HG02642 (cell line): Measurements from ENCODE around the gene ZNF398.
"Not testable (repeated sequence)": the region's sequence is repeated elsewhere in the genome, so short reads cannot be mapped to it uniquely, and the experiment has no call there.

Experiments
- ATAC-seq: cut with Tn5 transposase; IDR thresholded peaks from one replicate; pipeline ENCODE4 v1.9.1; 2021; ENCODE audit warnings: mild to moderate bottlenecking; ENCODE audit not compliant: unreplicated experiment, poor library complexity

ZNF398 gene

DNA sequence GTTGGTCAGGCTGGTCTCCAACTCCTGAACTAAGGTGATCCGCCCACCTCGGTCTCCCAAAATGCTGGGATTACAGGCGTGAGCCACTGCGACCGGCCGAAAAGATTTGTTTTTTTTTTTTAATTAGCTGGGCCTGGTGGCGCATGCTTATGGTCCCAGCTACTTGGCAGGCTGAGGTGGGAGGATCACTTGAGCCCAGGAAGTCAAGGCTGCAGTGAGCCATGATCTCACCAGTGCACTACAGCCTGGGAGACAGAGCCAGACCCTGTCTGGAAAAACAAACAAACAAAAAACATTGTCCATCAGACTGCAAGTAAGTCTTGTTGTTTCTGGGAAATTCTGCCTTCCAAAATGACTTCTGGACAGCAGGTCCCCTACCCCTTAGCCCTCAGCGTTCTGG lies 75.9 kb downstream of the ZNF398 start:
- no peak for ATAC-seq

DNA sequence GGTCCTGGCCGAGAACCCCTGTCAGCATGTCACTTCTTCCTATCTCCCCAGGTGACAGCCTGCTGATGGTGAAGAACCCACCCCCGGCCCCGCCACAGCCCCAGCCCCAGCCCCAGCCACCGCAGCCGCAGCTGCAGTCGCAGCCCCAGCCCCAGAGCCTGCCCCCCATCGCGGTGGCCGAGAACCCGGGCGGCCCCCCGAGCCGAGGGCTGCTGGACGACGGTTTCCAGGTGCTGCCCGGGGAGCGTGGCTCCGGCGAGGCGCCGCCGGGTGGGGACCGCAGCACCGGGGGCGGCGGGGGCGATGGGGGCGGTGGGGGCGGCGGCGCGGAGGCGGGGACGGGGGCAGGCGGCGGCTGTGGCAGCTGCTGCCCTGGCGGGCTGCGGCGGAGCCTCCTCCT lies 76.5 kb downstream of the ZNF398 start:
- ATAC-seq: no peak

DNA sequence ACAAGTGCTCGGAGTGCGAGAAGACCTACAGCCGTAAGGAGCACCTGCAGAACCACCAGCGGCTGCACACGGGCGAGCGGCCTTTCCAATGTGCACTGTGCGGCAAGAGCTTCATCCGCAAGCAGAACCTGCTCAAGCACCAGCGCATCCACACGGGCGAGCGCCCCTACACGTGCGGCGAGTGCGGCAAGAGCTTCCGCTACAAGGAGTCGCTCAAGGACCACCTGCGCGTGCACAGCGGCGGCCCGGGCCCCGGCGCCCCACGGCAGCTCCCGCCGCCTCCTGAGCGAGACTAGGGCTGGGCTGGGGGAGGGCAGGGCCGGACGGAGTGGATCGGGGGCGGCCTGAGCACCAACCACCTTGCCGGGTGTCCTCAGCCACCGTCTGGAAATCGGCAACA lies 77.1 kb downstream of the ZNF398 start:
- no peak for ATAC-seq

DNA sequence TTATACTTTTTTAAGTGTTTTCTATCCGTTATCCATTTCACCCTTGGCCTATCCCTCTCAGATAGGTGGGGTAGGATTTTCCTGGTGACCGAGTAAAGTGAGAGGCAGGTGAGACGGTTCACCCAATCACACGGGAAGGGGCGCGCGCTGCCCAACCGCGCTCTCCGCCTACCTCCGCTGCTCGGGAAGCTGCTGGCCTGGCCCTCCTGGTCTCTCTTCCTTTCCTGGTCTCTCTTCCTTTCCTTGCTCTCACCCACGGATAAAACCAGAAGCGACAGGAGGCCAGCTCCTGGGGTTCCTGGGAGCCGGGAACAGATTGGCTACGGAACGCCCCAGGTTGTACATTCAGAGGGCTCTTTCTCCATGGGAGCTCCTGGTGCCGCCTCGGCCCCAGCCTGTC lies 77.9 kb downstream of the ZNF398 start:
- no peak for ATAC-seq

DNA sequence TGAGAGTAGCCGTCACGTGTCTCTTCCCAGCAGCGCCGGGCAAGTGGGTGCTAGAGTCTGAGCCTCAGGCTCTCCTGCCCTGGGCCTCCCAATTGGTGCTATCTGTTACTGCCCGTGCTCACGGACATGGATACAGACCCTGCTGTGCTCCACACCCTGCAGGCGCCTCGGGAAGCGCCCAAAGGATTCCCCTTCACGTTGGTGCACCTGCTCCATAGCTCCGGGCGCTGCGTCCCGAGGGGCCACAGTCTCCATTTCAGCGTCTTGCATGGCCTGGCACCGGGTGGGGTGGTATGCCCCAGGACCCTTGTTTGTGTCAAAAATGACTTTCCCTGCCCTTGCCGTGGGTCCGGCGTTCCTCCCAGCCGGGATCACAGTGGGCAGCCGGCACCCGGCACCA lies 78.4 kb downstream of the ZNF398 start:
- no peak for ATAC-seq

DNA sequence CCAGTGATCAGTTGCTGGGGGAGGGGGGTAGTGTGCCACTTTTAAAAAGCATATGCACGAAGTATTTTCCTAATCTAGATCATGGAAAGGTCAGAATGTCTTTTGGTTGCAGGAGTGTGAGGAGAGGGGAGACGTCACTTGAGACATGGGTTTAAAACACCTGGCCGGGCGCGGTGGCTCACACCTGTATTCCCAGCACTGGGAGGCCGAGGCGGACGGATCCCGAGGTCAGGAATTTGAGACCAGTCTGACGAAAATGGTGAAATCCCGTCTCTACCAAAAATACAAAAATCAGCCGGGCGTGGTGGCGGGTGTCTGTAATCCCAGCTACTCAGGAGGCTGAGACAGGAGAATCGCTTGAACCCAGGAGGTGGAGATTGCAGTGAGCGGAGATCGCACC lies 79.1 kb downstream of the ZNF398 start:
- not testable (repeated sequence) for ATAC-seq

DNA sequence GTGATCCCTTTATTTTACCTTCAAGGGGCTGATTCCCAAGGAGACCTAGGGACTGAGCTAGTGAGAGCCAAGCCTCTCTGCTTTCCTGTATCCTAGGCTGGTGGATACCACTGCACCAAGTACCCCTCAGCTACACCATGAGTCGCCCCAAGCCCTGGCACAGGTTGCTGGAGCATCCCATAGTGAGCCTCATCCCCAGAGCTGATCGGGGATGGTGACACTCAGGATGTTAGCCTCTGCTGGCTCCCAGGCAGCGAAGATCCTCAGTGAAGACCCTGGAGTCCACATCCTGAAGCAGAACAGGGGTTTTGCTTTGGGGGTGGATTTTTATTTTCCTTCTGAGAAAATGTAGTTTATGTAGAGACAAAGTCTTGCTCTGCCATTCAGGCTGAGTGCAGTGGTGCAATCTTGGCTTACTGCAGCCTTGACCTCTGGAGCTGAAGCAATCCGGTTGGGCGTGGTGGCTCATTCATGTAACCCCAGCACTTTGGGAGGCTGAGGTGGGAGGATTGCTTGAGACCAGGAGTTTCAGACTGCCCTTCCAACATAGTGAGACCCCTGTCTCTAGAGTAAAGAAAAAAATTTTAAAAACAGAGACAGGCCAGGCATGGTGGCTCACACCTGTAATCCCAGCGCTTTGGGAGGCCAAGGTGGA lies 79.7 kb downstream of the ZNF398 start:
- no peak for ATAC-seq

DNA sequence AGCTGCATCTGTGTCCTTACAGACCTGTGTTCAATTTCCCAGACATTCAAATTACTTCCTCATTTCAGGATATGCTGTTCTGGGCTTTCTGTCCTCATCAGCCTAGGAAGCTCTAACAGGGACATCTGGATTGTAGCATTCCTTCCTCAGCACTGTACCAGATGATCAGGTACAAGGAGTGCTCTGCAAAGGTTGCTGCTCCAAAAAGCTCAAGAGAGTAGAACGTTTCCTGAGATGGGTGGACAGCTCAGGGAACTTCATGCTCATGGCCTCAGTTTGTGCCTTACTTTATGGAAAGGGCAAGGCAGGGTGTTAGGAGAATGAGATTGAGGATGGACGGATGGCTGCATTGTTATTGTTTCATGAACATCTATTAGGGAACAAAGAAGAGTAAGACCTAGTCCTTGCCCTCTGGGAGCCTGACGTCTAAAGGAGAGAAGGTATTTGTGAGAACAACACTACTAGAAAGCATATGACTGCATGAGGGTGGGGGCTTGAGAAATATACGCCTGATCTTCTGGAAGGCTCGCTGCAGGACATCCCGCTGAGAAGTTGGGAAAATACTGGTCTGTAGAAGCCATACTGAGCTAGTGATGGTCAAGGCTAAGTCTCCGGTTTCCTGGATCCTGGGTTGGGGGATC lies 81.7 kb downstream of the ZNF398 start:
- no peak for ATAC-seq

DNA sequence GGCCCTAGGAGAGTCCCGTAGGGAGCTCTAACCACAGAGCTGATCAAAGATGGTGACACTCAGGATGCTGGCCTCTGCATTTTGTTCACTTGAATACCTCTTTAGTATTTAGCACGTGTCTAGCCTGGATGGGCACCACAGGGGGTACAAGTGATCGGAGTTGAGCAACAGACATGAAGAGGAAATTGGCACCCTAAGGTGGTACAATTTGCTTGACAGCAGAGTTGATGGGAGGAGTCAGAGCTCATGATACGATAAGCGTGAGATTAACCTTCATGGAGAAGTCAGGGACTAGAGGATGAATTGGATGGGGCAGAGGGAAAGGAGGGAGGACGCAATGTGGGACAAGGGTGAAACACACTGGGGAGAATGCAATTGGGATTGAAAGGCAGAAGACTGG lies 82.3 kb downstream of the ZNF398 start:
- ATAC-seq: no peak

DNA sequence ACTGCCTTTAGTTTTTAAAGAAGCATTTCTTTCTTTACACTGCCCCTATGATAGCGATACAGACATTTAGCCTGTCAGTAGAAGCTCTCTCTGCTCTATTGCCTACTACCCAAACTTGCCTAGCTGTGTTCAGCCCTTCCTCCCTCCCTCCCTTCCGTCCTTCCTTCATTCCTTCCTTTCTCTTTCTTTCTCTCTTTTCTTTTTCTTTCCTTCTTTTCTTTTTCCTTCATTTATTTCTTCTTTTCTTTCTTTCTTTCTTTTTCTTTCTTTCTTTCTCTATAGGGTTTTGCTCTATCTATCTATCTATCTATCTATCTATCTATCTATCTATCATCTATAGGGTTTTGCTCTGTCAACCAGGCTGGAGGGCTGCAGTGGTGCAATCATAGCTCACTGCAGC lies 85.1 kb downstream of the ZNF398 start:
- ATAC-seq: no peak
